Right cardiac atrium (tissue), 5 donors: ENCODE results near the gene PDLIM4. TPM values are rescaled to one million over a fixed set of nuclear protein-coding genes. Genes with fewer than 3 reads are reported as not detected.
A peak's percentile ranks its signal among the peaks of the same experiment; 100 is the strongest.

Experiments used
- ATAC-seq, 2 donors: fragments of 200-7000 bp; cut with Tn5 transposase; one replicate each; pipeline versions ENCODE4 v1.8.0 to v1.9.1; 2020; ENCODE audit warnings: moderate library complexity in 2 of 2, mild to moderate bottlenecking in 1 of 2
- DNase-seq, 3 donors: peaks; one replicate each; pipeline ENCODE4 v3.0.0-alpha.2; 2020
- H3K27ac ChIP-seq: one replicate; pipeline ENCODE4 v1.5.1; 2013; ENCODE audit warnings: mild to moderate bottlenecking, low read length, control low read depth, moderate library complexity
- H3K27me3 ChIP-seq: one replicate; pipeline ENCODE4 v1.6.1; 2013; ENCODE audit not compliant: control insufficient read depth, insufficient read depth
- H3K4me1 ChIP-seq: one replicate; pipeline ENCODE4 v1.6.1; 2013; ENCODE audit warnings: low read length; ENCODE audit not compliant: control insufficient read depth, insufficient read depth
- H3K4me3 ChIP-seq: one replicate; pipeline ENCODE4 v1.5.1; 2013; ENCODE audit warnings: low read length, control low read depth
- H3K9me3 ChIP-seq: one replicate; pipeline ENCODE4 v1.6.1; 2013; ENCODE audit warnings: low read length; ENCODE audit not compliant: control insufficient read depth
- WGBS: extraction: QIAGEN DNeasy Blood & Tissue Kit; methylation state at CpG from one replicate; pipeline ENCODE4 v1.1.7; 2013; 5-methylcytosine and 5-hydroxymethylcytosine counted together
- intact Hi-C, 4 donors: fragments of 100-400 bp; cut with DNase I; formaldehyde crosslinking; loops; one replicate each; pipeline versions ENCODE4 v1.11.0 to v1.14.0; 2022 to 2023
- polyA plus RNA-seq: library from polyadenylated mRNA; stranded (reverse); fragments of 200-250 nt; gene quantifications from one replicate; pipeline ENCODE4 v1.2.3, GENCODE V29; 2013
- total RNA-seq, 4 donors: library from RNA; stranded (reverse); fragmentation: NEBNext Ultra II Directional; extraction: Animal tissue kit (Norgen Biotek cat#: 25700); gene quantifications; one replicate each; pipeline ENCODE4 v1.2.1, GENCODE V29; 2021
- donor health status: healthy with polysubstance abuse.
- donor health status: DM: no; HTN: yes; CAD: no.
- donor health status: DM: no; HTN: no; CAD: no.
- donor health status: DM: no; HTN: yes; CAD: no; lungs with severe emphysema.
- donor health status: DM: yes; HTN: yes; CAD: no.

Gene PDLIM4
- total and polyA plus RNA-seq, 5 donors, result 35.0 to 113 (median 50.3) TPM

- H3K27ac ChIP-seq, result peak within 1 kb of the TSS; percentile 81
- WGBS, result under 1% methylated on average over 92 of the region's 92 CpGs
- H3K4me1 ChIP-seq, result peaks cover 19% of the 10 kb centered on the region
- peak; percentile 85 to 95 (median 94) for DNase-seq
- peak within 1 kb of the TSS; percentile 86 for H3K4me3 ChIP-seq
- peak; percentile 91 for ATAC-seq
- intact Hi-C loops, result no loop called here
- H3K9me3 ChIP-seq, result no peaks in the 10 kb centered on the region
- H3K27me3 ChIP-seq, result no peaks in the 10 kb centered on the region
Observed at GRCh38 chr5:132227485-132228240, 29.8 kb upstream of the PDLIM4 start, which contains the start of gene P4HA2. P4HA2 (minus strand) TSS chr5:132227853; CDS start chr5:132218626, 9,227 bp downstream.

- H3K27me3 ChIP-seq, result no peaks in the 10 kb centered on the region
- H3K4me1 ChIP-seq, result peaks cover 16% of the 10 kb centered on the region
- ATAC-seq (no peak), DNase-seq (peak in 2 of 3 donors; percentile 48 to 70)
- WGBS, result 60% methylated on average over 27 of the region's 27 CpGs
- H3K9me3 ChIP-seq, result no peaks in the 10 kb centered on the region
- H3K4me3 ChIP-seq, result peak overlapping the region; percentile 86
- peak overlapping the region; percentile 81 for H3K27ac ChIP-seq
- intact Hi-C loops, result no loop called here
Observed at GRCh38 chr5:132228241-132229035, 29.1 kb upstream of the PDLIM4 start.

DNA sequence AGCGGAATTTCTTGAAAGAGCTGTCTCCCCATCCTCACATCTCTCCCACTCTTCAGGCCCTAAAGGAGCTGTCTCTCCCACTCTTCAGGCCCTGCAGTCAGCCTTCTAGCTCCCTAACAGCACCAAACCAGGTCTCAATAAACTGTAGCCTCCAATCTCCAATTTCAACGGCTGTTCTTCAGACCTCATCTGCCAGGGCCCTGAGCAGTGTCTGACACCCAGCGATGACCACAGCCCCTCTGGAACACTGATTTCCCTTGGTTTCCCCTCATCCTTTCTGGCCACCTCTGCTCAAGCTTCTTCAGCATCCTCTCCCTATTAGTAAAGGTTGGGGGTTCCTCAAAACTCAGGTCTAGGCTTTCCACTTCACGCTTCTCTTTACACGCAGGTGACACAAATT, 28.3 kb upstream of the PDLIM4 start:
- DNase-seq, result no peak
- H3K9me3 ChIP-seq, result no peaks in the 10 kb centered on the region
- intact Hi-C loops, result no loop called here
- H3K27ac ChIP-seq, result no peak overlapping the region
- peaks cover 15% of the 10 kb centered on the region for H3K4me1 ChIP-seq
- 97% methylated on average over 5 of the region's 5 CpGs for WGBS
- no peak for ATAC-seq
- H3K27me3 ChIP-seq, result no peaks in the 10 kb centered on the region
- no peak overlapping the region for H3K4me3 ChIP-seq

DNA sequence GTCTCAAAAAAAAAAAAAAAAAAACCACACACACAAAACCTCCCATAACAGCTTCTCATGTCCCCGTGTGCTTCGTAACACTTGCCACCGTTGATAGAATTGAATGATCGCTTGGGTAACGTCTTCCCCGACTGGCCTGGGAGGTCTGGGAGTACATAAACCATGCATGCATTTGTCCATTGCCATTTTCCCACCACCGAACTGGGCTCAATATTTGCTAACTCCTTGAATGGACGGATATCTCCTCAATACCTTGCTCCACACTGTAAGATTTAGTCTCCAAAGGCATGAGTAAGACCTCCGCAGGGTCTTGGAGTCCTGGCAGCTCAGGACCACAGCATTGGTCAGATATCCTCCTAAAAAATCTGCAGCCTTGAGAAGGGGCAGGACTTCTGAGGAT, 26.6 kb upstream of the PDLIM4 start:
- Histone ChIP-seq H3K4me3 (no peak overlapping the region), H3K9me3 (no peaks in the 10 kb centered on the region), H3K4me1 (peaks cover 5% of the 10 kb centered on the region), H3K27me3 (no peaks in the 10 kb centered on the region), H3K27ac (no peak overlapping the region)
- ATAC-seq, result no peak
- no peak for DNase-seq
- intact Hi-C loops, result loop anchor here in 1 of 4 donors (10.0 kb wide), 1 partner anchor 54 kb away; no protein-coding TSS in a partner anchor
- 92% methylated on average over 9 of the region's 9 CpGs for WGBS

GRCh38 chr5:132232465-132232864, 25.0 kb upstream of the PDLIM4 start:
- intact Hi-C loops, result loop anchor here in 1 of 4 donors (10.0 kb wide), 1 partner anchor 52 kb away; no protein-coding TSS in a partner anchor
- H3K27me3 ChIP-seq, result no peaks in the 10 kb centered on the region
- no peak overlapping the region for H3K4me3 ChIP-seq
- 92% methylated on average over 3 of the region's 3 CpGs for WGBS
- ATAC-seq, result no peak
- no peaks in the 10 kb centered on the region for H3K4me1 ChIP-seq
- H3K27ac ChIP-seq, result no peak overlapping the region
- DNase-seq, result no peak
- H3K9me3 ChIP-seq, result no peaks in the 10 kb centered on the region

DNA sequence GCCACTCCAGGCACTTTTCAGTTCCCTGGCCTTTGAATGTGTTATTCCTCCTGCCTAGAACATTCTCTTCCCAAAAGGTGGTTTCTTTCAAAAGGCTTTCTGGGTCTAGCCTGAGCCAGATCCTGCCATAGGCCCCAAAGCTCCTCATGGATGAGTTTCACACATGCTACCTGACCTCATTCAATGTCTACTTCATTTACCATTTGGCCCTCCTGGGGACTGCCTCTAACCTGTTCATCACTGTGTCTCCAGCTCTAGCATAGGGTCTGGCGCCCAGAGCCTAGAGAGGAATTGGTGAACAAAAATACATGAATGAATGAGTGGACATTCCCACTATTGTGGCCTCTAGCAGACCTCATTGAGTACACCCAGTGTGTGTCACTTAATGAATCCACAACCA, 24.4 kb upstream of the PDLIM4 start:
- no peak overlapping the region for H3K27ac ChIP-seq
- DNase-seq (no peak), ATAC-seq (no peak)
- no peaks in the 10 kb centered on the region for H3K9me3 ChIP-seq
- intact Hi-C loops, result loop anchor here in 1 of 4 donors (10.0 kb wide), 1 partner anchor 52 kb away; no protein-coding TSS in a partner anchor
- no peak overlapping the region for H3K4me3 ChIP-seq
- no peaks in the 10 kb centered on the region for H3K4me1 ChIP-seq
- no peaks in the 10 kb centered on the region for H3K27me3 ChIP-seq
- WGBS, result 100% methylated on average over 1 of the region's 1 CpG

DNA sequence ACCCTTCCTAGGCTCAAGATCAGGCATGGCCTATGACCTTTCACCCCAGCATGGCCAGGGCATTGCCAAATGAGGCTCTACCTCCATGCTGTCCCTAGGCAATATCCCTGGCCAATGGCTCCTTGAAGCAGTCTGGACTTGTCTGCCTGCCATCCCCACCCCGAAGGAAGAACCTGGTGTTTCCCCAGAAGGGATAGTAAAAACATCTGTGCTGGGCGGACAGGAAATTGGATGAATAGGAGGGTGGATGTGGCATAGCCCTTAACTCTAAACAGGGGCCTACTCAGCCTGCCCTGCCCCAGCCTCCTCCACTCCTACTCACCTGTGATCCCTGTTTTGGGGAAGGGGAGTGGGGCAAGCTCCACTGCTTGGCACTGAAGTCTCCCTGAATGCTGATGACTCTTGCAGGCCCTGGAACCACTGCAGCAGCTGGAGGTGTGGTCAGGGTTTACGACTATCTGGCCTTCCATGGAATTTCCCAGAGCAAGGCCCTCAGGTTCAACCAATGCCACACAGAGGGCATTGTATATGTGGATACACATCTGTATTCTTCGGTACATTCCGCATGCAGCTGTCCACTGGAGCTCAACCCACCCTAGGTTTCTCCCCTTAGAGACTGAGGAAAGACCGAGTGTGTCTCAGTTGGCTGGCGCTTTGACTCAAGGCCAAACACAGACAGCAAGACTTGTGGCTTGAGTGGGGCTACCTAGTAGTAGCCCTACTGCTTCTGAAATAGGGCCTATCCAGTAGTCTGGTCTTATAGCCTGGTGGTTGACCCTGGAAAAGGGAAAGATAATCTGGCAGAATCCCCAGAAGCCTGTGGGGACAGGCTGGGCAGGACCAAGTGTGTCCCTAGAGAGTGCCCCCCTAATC, 23.4 kb upstream of the PDLIM4 start:
- Histone ChIP-seq H3K4me3 (no peak overlapping the region), H3K27ac (no peak overlapping the region), H3K27me3 (no peaks in the 10 kb centered on the region), H3K4me1 (no peaks in the 10 kb centered on the region), H3K9me3 (no peaks in the 10 kb centered on the region)
- WGBS, result 93% methylated on average over 7 of the region's 7 CpGs
- ATAC-seq (no peak), DNase-seq (no peak)
- intact Hi-C loops, result loop anchor here in 1 of 4 donors (10.0 kb wide), 1 partner anchor 51 kb away; no protein-coding TSS in a partner anchor

- H3K4me1 ChIP-seq, result no peaks in the 10 kb centered on the region
- intact Hi-C loops, result loop anchor here in 1 of 4 donors (10.0 kb wide), 1 partner anchor 50 kb away; no protein-coding TSS in a partner anchor
- no peak for DNase-seq
- H3K27me3 ChIP-seq, result no peaks in the 10 kb centered on the region
- H3K4me3 ChIP-seq, result no peak overlapping the region
- no peak overlapping the region for H3K27ac ChIP-seq
- ATAC-seq, result no peak
- no peaks in the 10 kb centered on the region for H3K9me3 ChIP-seq
- 95% methylated on average over 2 of the region's 2 CpGs for WGBS
Observed at GRCh38 chr5:132234684-132235062, 22.8 kb upstream of the PDLIM4 start.

DNA sequence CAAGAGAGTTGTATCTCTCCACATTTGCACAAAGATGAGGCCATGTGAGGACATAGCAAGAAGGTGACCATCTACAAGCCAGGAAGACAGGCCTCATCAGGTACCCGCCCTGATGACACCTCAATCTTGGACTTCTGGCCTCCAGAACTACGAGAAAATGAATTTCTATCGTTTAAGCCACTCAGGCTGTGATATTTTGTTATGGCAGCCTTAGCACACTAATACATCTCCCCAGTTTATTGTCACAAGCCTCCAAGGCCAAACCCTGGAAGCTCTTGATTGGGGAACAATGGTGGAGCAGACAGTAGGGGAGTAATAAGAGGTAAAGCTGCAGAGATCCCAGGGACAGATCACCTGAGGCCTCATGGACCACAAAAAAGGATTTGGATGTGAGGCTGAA, 22.2 kb upstream of the PDLIM4 start:
- Histone ChIP-seq H3K9me3 (no peaks in the 10 kb centered on the region), H3K4me3 (no peak overlapping the region), H3K27me3 (no peaks in the 10 kb centered on the region), H3K27ac (no peak overlapping the region), H3K4me1 (no peaks in the 10 kb centered on the region)
- no peak for ATAC-seq
- DNase-seq, result no peak
- 87% methylated on average over 3 of the region's 3 CpGs for WGBS
- intact Hi-C loops, result loop anchor here in 1 of 4 donors (10.0 kb wide), 1 partner anchor 49 kb away; no protein-coding TSS in a partner anchor

DNA sequence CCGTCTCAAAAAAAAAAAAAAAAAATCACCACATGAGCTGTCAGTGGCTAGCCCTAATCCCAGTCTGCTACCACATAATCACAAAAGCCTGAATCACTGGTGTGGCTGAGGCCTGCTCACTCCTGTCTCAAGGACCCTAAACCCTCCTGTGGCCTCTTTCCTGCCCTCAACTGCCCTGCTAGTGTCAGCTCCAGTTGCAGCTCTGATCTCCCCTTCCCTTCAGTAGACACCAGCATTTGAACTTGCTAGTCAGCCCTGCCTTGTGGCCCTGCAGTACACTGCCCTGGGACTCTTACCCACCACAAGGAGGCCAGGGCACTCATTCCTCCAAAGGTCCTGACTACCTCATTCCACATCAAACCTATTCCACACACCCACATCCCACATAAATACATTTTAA, 20.4 kb upstream of the PDLIM4 start:
- 100% methylated on average over 1 of the region's 1 CpG for WGBS
- intact Hi-C loops, result loop anchor here in 1 of 4 donors (10.0 kb wide), 1 partner anchor 48 kb away; no protein-coding TSS in a partner anchor

More for the DNA sequence above, 20.4 kb upstream of the PDLIM4 start:
- DNase-seq (no peak), ATAC-seq (peak in 1 of 2 donors; percentile 5)
- Histone ChIP-seq H3K4me1 (no peaks in the 10 kb centered on the region), H3K4me3 (no peak overlapping the region), H3K27me3 (no peaks in the 10 kb centered on the region), H3K9me3 (no peaks in the 10 kb centered on the region), H3K27ac (no peak overlapping the region)
